Activated naive CD8-positive, alpha-beta T cell treated with anti-CD3 and anti-CD28 coated beads, Interleukin-2, amount 50 U/mL, for 16 hours (primary cell): Measurements from ENCODE around the gene PLPP4.

Experiments
- DNase-seq: peaks from one replicate; pipeline ENCODE4 v3.0.0-alpha.2; 2020; ENCODE audit warnings: low read depth, low spot score

The PLPP4 gene

GRCh38 chr10:120607710-120608703, 151.0 kb downstream of the PLPP4 start:
- no peak for DNase-seq

- no peak for DNase-seq
Measured at GRCh38 chr10:120609006-120609405, 152.0 kb downstream of the PLPP4 start.

GRCh38 chr10:120610791-120611190, 153.8 kb downstream of the PLPP4 start:
- no peak for DNase-seq

GRCh38 chr10:120612756-120613155, 155.7 kb downstream of the PLPP4 start:
- DNase-seq, result no peak

- no peak for DNase-seq
Measured at GRCh38 chr10:120613180-120613579, 156.2 kb downstream of the PLPP4 start.

- no peak for DNase-seq
Measured at GRCh38 chr10:120614680-120615079, 157.7 kb downstream of the PLPP4 start.

GRCh38 chr10:120616311-120616911, 159.4 kb downstream of the PLPP4 start:
- no peak for DNase-seq

GRCh38 chr10:120628197-120628596, 171.2 kb downstream of the PLPP4 start:
- no peak for DNase-seq

GRCh38 chr10:120630266-120630665, 173.2 kb downstream of the PLPP4 start:
- no peak for DNase-seq

- DNase-seq, result no peak
Measured at GRCh38 chr10:120632047-120632446, 175.0 kb downstream of the PLPP4 start.

GRCh38 chr10:120632942-120633341, 175.9 kb downstream of the PLPP4 start:
- no peak for DNase-seq

- no peak for DNase-seq
Measured at GRCh38 chr10:120634659-120635058, 177.6 kb downstream of the PLPP4 start.
